KBM-7 (cell line): ENCODE results near the gene DLGAP4.

Experiments used
- DNase-seq: peaks from one replicate; pipeline ENCODE4 v3.0.0-alpha.2; 2015
- in situ Hi-C: fragments of 300-500 bp; cut with MboI; formaldehyde crosslinking; loops from 2 replicates; pipeline ENCODE4 v1.14.3; 2020; ENCODE audit warnings: low sequenced_read_pairs, low pct_unique_long_range_greater_than_20kb, mixed read lengths

The DLGAP4 gene

GRCh38 chr20:36306553-36307411 is 643 bp downstream of the DLGAP4 start:
- DNase-seq = no peak
- in situ Hi-C loops = no loop called here

GRCh38 chr20:36307412-36308325 is 1.5 kb downstream of the DLGAP4 start:
- no peak for DNase-seq
- in situ Hi-C loops = no loop called here

GRCh38 chr20:36308353-36308752 is 2.2 kb downstream of the DLGAP4 start:
- DNase-seq = no peak
- in situ Hi-C loops = no loop called here

GRCh38 chr20:36308986-36309385 is 2.8 kb downstream of the DLGAP4 start:
- DNase-seq = no peak
- in situ Hi-C loops = no loop called here

GRCh38 chr20:36309643-36310042 is 3.5 kb downstream of the DLGAP4 start:
- no peak for DNase-seq
- in situ Hi-C loops = no loop called here

- in situ Hi-C loops = no loop called here
- no peak for DNase-seq
Observed at GRCh38 chr20:36310215-36310981, 4.3 kb downstream of the DLGAP4 start.

- no peak for DNase-seq
- in situ Hi-C loops = no loop called here
Observed at GRCh38 chr20:36311141-36311853, 5.2 kb downstream of the DLGAP4 start.

- no peak for DNase-seq
- in situ Hi-C loops = no loop called here
Observed at GRCh38 chr20:36311854-36312723, 6.0 kb downstream of the DLGAP4 start.

GRCh38 chr20:36312724-36313441 is 6.7 kb downstream of the DLGAP4 start:
- no peak for DNase-seq
- in situ Hi-C loops = no loop called here

- in situ Hi-C loops = no loop called here
- no peak for DNase-seq
Observed at GRCh38 chr20:36313476-36313875, 7.3 kb downstream of the DLGAP4 start.

GRCh38 chr20:36313926-36314325 is 7.8 kb downstream of the DLGAP4 start:
- in situ Hi-C loops = no loop called here
- no peak for DNase-seq

GRCh38 chr20:36314734-36315544 is 8.8 kb downstream of the DLGAP4 start:
- in situ Hi-C loops = no loop called here
- DNase-seq = no peak

GRCh38 chr20:36315545-36316351 is 9.6 kb downstream of the DLGAP4 start:
- no peak for DNase-seq
- in situ Hi-C loops = no loop called here

GRCh38 chr20:36317675-36318074 is 11.5 kb downstream of the DLGAP4 start:
- in situ Hi-C loops = no loop called here
- DNase-seq = no peak

- in situ Hi-C loops = no loop called here
- DNase-seq = no peak
Observed at GRCh38 chr20:36318166-36318565, 12.0 kb downstream of the DLGAP4 start.
